OCI-M2 (cell line): ENCODE results near the gene GTPBP4.
"Not testable (repeated sequence)": the region's sequence is repeated elsewhere in the genome, so short reads cannot be mapped to it uniquely, and the experiment has no call there.

Source experiments
- DNase-seq: peaks from one replicate; lab custom pipeline; 2025; ENCODE audit not compliant: unreplicated experiment; lab: John Stamatoyannopoulos, UW

The GTPBP4 gene

GRCh38 chr10:1056326-1057105 lies 68.3 kb downstream of the GTPBP4 start, which contains the start of gene WDR37:
TSS of gene WDR37 (plus strand) at chr10:1056385. CDS start at chr10:1072156, 15,771 bp downstream.
- DNase-seq = peak; percentile 5

GRCh38 chr10:1057106-1057657 lies 68.9 kb downstream of the GTPBP4 start:
- DNase-seq = no peak

- no peak for DNase-seq
Observed at GRCh38 chr10:1058017-1058416, 69.8 kb downstream of the GTPBP4 start.

- no peak for DNase-seq
Observed at GRCh38 chr10:1059902-1060301, 71.7 kb downstream of the GTPBP4 start.

GRCh38 chr10:1061930-1062774 lies 73.9 kb downstream of the GTPBP4 start:
- no peak for DNase-seq

GRCh38 chr10:1063232-1063865 lies 75.1 kb downstream of the GTPBP4 start:
- DNase-seq = no peak

GRCh38 chr10:1064964-1065247 lies 76.7 kb downstream of the GTPBP4 start:
- DNase-seq = no peak

GRCh38 chr10:1066734-1067133 lies 78.5 kb downstream of the GTPBP4 start:
- DNase-seq = not testable (repeated sequence)

GRCh38 chr10:1068380-1069361 lies 80.4 kb downstream of the GTPBP4 start:
- DNase-seq = no peak
